SK-N-SH treated with all-trans-retinoic acid at 6 μM for 48 hours (cell line): ENCODE data around the gene YIPF6.
"Not testable (repeated sequence)": the region's sequence is repeated elsewhere in the genome, so short reads cannot be mapped to it uniquely, and the experiment has no call there.

Experiments
- BACH2 ChIP-seq: fragments of 250-450 bp; sonication (Bioruptor Pico); IDR thresholded peaks from 2 replicates; pipeline ENCODE4 v1.9.0; 2021; ENCODE audit warnings: mild to moderate bottlenecking, borderline replicate concordance
- CREB5 ChIP-seq: fragments of 250-450 bp; sonication (Bioruptor Pico); IDR thresholded peaks from 2 replicates; pipeline ENCODE4 v1.5.1; 2020; ENCODE audit warnings: low read depth, mild to moderate bottlenecking, moderate library complexity
- CSRNP3 ChIP-seq: fragments of 250-450 bp; sonication (Bioruptor Pico); IDR thresholded peaks from 2 replicates; pipeline ENCODE4 v1.5.1; 2021; ENCODE audit warnings: mild to moderate bottlenecking, moderate library complexity
- PPARA ChIP-seq: fragments of 250-450 bp; sonication (Bioruptor Pico); IDR thresholded peaks from 2 replicates; pipeline ENCODE4 v1.5.0; 2020; ENCODE audit warnings: mild to moderate bottlenecking, borderline replicate concordance
- RARB ChIP-seq: fragments of 250-450 bp; sonication (Bioruptor Pico); IDR thresholded peaks from 2 replicates; pipeline ENCODE4 v1.8.0; 2021; ENCODE audit warnings: mild to moderate bottlenecking, moderate library complexity
- SNAI2 ChIP-seq: fragments of 250-450 bp; sonication (Bioruptor Pico); IDR thresholded peaks from 2 replicates; pipeline ENCODE4 v1.5.0; 2020; ENCODE audit warnings: mild to moderate bottlenecking, moderate library complexity
- TOX ChIP-seq: fragments of 250-450 bp; sonication (Bioruptor Pico); IDR thresholded peaks from 2 replicates; pipeline ENCODE4 v1.8.0; 2021; ENCODE audit warnings: mild to moderate bottlenecking, moderate library complexity, borderline replicate concordance
- ZFP3 ChIP-seq: fragments of 250-450 bp; sonication (Bioruptor Pico); IDR thresholded peaks from 2 replicates; pipeline ENCODE4 v1.5.0; 2020; ENCODE audit warnings: mild to moderate bottlenecking, moderate library complexity
- ZNF8 ChIP-seq: fragments of 450-650 bp; formaldehyde crosslinking; IDR thresholded peaks from 2 replicates; pipeline ENCODE4 v1.5.0; 2020; ENCODE audit warnings: mild to moderate bottlenecking, moderate library complexity
- TF ChIP-seq, protein P1 (sequence below): fragments of 250-450 bp; sonication (Bioruptor Pico); IDR thresholded peaks from 2 replicates; pipeline ENCODE4 v1.8.0; 2020; ENCODE audit warnings: mild to moderate bottlenecking, moderate library complexity, borderline replicate concordance

DNA sequence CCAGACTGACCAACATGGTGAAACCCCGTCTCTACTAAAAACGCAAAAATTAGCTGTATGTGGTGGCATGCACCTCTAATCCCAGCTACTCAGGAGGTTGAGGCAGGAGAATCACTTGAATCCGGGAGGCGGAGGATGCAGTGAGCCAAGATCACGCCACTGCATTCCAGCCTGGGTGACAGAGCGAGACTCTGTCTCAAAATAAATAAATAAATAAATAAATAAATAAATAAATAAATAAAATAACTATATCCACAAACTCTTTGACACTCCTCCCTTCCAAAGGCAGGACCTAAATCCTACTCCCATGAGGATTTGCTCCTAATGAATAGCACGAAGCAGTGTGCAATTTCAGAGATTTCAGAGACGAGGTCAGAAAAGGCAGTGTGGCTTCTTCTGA lies 58.3 kb downstream of the YIPF6 start:
- TF ChIP-seq CREB5 (CRISPR knock-in tag); RARB; TOX (CRISPR knock-in tag); ZNF8 (CRISPR knock-in tag); CSRNP3 (CRISPR knock-in tag); SNAI2 (CRISPR knock-in tag); ZFP3 (CRISPR knock-in tag); BACH2 (CRISPR knock-in tag); PPARA: not testable (repeated sequence)
- TF ChIP-seq, protein P1, sequence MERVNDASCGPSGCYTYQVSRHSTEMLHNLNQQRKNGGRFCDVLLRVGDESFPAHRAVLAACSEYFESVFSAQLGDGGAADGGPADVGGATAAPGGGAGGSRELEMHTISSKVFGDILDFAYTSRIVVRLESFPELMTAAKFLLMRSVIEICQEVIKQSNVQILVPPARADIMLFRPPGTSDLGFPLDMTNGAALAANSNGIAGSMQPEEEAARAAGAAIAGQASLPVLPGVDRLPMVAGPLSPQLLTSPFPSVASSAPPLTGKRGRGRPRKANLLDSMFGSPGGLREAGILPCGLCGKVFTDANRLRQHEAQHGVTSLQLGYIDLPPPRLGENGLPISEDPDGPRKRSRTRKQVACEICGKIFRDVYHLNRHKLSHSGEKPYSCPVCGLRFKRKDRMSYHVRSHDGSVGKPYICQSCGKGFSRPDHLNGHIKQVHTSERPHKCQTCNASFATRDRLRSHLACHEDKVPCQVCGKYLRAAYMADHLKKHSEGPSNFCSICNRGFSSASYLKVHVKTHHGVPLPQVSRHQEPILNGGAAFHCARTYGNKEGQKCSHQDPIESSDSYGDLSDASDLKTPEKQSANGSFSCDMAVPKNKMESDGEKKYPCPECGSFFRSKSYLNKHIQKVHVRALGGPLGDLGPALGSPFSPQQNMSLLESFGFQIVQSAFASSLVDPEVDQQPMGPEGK (CRISPR knock-in tag) = not testable (repeated sequence)
